Activated CD4-positive, alpha-beta T cell treated with anti-CD3 and anti-CD28 coated beads, Interleukin-2, amount 10 ng/mL, durations not matched to agents 24 days and 14 days (primary cell): ENCODE measurements around the gene STRN3. TPM values are rescaled to one million over a fixed set of nuclear protein-coding genes. Genes with fewer than 3 reads are reported as not detected.
"Not testable (repeated sequence)": the region's sequence is repeated elsewhere in the genome, so short reads cannot be mapped to it uniquely, and the experiment has no call there.

ENCODE experiments used
- DNase-seq: peaks from one replicate; pipeline ENCODE4 v3.0.0; 2022
- H3K27ac Mint-ChIP-seq: one replicate; pipeline ENCODE4 v1.8.0; 2022; ENCODE audit warnings: mild to moderate bottlenecking, mixed read lengths
- H3K27me3 Mint-ChIP-seq: one replicate; pipeline ENCODE4 v1.8.0; 2022; ENCODE audit warnings: mixed read lengths
- H3K36me3 Mint-ChIP-seq: one replicate; pipeline ENCODE4 v1.8.0; 2022; ENCODE audit warnings: low read depth, mild to moderate bottlenecking, mixed read lengths
- H3K4me1 Mint-ChIP-seq: one replicate; pipeline ENCODE4 v1.8.0; 2021; ENCODE audit warnings: mixed read lengths
- H3K4me3 Mint-ChIP-seq: one replicate; pipeline ENCODE4 v1.8.0; 2022; ENCODE audit warnings: mild to moderate bottlenecking, moderate library complexity, mixed read lengths
- H3K9me3 Mint-ChIP-seq: one replicate; pipeline ENCODE4 v1.8.0; 2021; ENCODE audit warnings: mixed read lengths
- intact Hi-C: fragments of 100-400 bp; cut with micrococcal nuclease; formaldehyde crosslinking; loops from one replicate; pipeline ENCODE4 v1.15.1; 2023
- total RNA-seq: library from RNA; stranded (reverse); gene quantifications from 2 replicates; pipeline ENCODE4 v1.2.3, GENCODE V29; 2022

The STRN3 gene
- total RNA-seq, 1 donor from 2014 or later = 27.1 TPM

- H3K27ac Mint-ChIP-seq = no peak overlapping the region
These were observed 110.6 kb downstream of the STRN3 start for GRCh38 chr14:30915596-30915995.

GRCh38 chr14:30914812-30915211 is 111.4 kb downstream of the STRN3 start:
- H3K27me3 Mint-ChIP-seq = no peaks in the 10 kb centered on the region
- H3K27ac Mint-ChIP-seq = no peak overlapping the region
- peaks cover 15% of the 10 kb centered on the region for H3K36me3 Mint-ChIP-seq
- H3K4me3 Mint-ChIP-seq = no peak overlapping the region
- peaks cover 3% of the 10 kb centered on the region for H3K4me1 Mint-ChIP-seq
- intact Hi-C loops = no loop called here
- no peak for DNase-seq
- no peaks in the 10 kb centered on the region for H3K9me3 Mint-ChIP-seq

More at GRCh38 chr14:30915596-30915995, 110.6 kb downstream of the STRN3 start:
- Mint-ChIP-seq H3K4me1 (peaks cover 3% of the 10 kb centered on the region), H3K36me3 (peaks cover 21% of the 10 kb centered on the region), H3K27me3 (no peaks in the 10 kb centered on the region), H3K4me3 (no peak overlapping the region), H3K9me3 (no peaks in the 10 kb centered on the region)
- intact Hi-C loops = no loop called here
- no peak for DNase-seq

GRCh38 chr14:30908826-30909225 is 117.4 kb downstream of the STRN3 start:
- Mint-ChIP-seq H3K36me3 (peaks cover 20% of the 10 kb centered on the region), H3K9me3 (no peaks in the 10 kb centered on the region), H3K4me1 (peaks cover 2% of the 10 kb centered on the region), H3K27ac (no peak overlapping the region), H3K27me3 (no peaks in the 10 kb centered on the region), H3K4me3 (no peak overlapping the region)
- intact Hi-C loops = no loop called here
- no peak for DNase-seq

GRCh38 chr14:30907659-30908057 is 118.5 kb downstream of the STRN3 start:
- Mint-ChIP-seq H3K4me3 (no peak overlapping the region), H3K9me3 (no peaks in the 10 kb centered on the region), H3K27me3 (no peaks in the 10 kb centered on the region), H3K27ac (no peak overlapping the region), H3K36me3 (peaks cover 20% of the 10 kb centered on the region), H3K4me1 (peaks cover 2% of the 10 kb centered on the region)
- no peak for DNase-seq
- intact Hi-C loops = no loop called here

- intact Hi-C loops = loop anchor here (1.0 kb wide), 1 partner anchor 251 kb away; no protein-coding TSS in a partner anchor
- peaks cover 2% of the 10 kb centered on the region for H3K4me1 Mint-ChIP-seq
These were observed 119.2 kb downstream of the STRN3 start for GRCh38 chr14:30906752-30907658.

GRCh38 chr14:30903285-30904124 is 122.7 kb downstream of the STRN3 start:
- no peak for DNase-seq
- Mint-ChIP-seq H3K27me3 (no peaks in the 10 kb centered on the region), H3K4me1 (peaks cover 4% of the 10 kb centered on the region), H3K36me3 (peaks cover 35% of the 10 kb centered on the region), H3K4me3 (no peak overlapping the region), H3K9me3 (peaks cover 3% of the 10 kb centered on the region), H3K27ac (no peak overlapping the region)
- intact Hi-C loops = no loop called here

More at GRCh38 chr14:30906752-30907658, 119.2 kb downstream of the STRN3 start:
- Mint-ChIP-seq H3K36me3 (peaks cover 23% of the 10 kb centered on the region), H3K27me3 (no peaks in the 10 kb centered on the region), H3K4me3 (no peak overlapping the region), H3K27ac (no peak overlapping the region), H3K9me3 (no peaks in the 10 kb centered on the region)
- DNase-seq = no peak

GRCh38 chr14:30897121-30897520 is 129.1 kb downstream of the STRN3 start:
- H3K27me3 Mint-ChIP-seq, DNase-seq, H3K4me3 Mint-ChIP-seq, H3K9me3 Mint-ChIP-seq, H3K4me1 Mint-ChIP-seq, intact Hi-C loops, H3K27ac Mint-ChIP-seq: not testable (repeated sequence)
- H3K36me3 Mint-ChIP-seq = peaks cover 42% of the 10 kb centered on the region

- intact Hi-C loops = no loop called here
- no peak overlapping the region for H3K4me3 Mint-ChIP-seq
- H3K4me1 Mint-ChIP-seq = peaks cover 5% of the 10 kb centered on the region
- no peak overlapping the region for H3K27ac Mint-ChIP-seq
- H3K27me3 Mint-ChIP-seq = no peaks in the 10 kb centered on the region
- DNase-seq = no peak
- peaks cover 3% of the 10 kb centered on the region for H3K9me3 Mint-ChIP-seq
- H3K36me3 Mint-ChIP-seq = peaks cover 38% of the 10 kb centered on the region
These were observed 129.7 kb downstream of the STRN3 start for GRCh38 chr14:30896435-30896834.

GRCh38 chr14:30894923-30895515 is 131.2 kb downstream of the STRN3 start:
- H3K9me3 Mint-ChIP-seq = peaks cover 3% of the 10 kb centered on the region
- H3K36me3 Mint-ChIP-seq = peaks cover 32% of the 10 kb centered on the region
- no peak overlapping the region for H3K27ac Mint-ChIP-seq
- H3K4me3 Mint-ChIP-seq = no peak overlapping the region
- no peaks in the 10 kb centered on the region for H3K27me3 Mint-ChIP-seq
- intact Hi-C loops = no loop called here
- no peak for DNase-seq
- peaks cover 5% of the 10 kb centered on the region for H3K4me1 Mint-ChIP-seq

GRCh38 chr14:30893819-30894218 is 132.4 kb downstream of the STRN3 start:
- H3K4me3 Mint-ChIP-seq = no peak overlapping the region
- no peaks in the 10 kb centered on the region for H3K9me3 Mint-ChIP-seq
- no peak for DNase-seq
- peaks cover 24% of the 10 kb centered on the region for H3K36me3 Mint-ChIP-seq
- intact Hi-C loops = no loop called here
- peaks cover 2% of the 10 kb centered on the region for H3K4me1 Mint-ChIP-seq
- H3K27ac Mint-ChIP-seq = no peak overlapping the region
- no peaks in the 10 kb centered on the region for H3K27me3 Mint-ChIP-seq

- H3K36me3 Mint-ChIP-seq = no peaks in the 10 kb centered on the region
- DNase-seq = no peak
- intact Hi-C loops = no loop called here
- no peak overlapping the region for H3K27ac Mint-ChIP-seq
- H3K4me3 Mint-ChIP-seq = no peak overlapping the region
- H3K27me3 Mint-ChIP-seq = peaks cover 1% of the 10 kb centered on the region
- H3K4me1 Mint-ChIP-seq = no peaks in the 10 kb centered on the region
- no peaks in the 10 kb centered on the region for H3K9me3 Mint-ChIP-seq
These were observed 137.0 kb downstream of the STRN3 start for GRCh38 chr14:30889244-30889594.

- intact Hi-C loops = no loop called here
- no peaks in the 10 kb centered on the region for H3K4me1 Mint-ChIP-seq
- DNase-seq = no peak
- no peaks in the 10 kb centered on the region for H3K9me3 Mint-ChIP-seq
- no peaks in the 10 kb centered on the region for H3K36me3 Mint-ChIP-seq
- peaks cover 1% of the 10 kb centered on the region for H3K27me3 Mint-ChIP-seq
- no peak overlapping the region for H3K27ac Mint-ChIP-seq
- no peak overlapping the region for H3K4me3 Mint-ChIP-seq
These were observed 137.5 kb downstream of the STRN3 start for GRCh38 chr14:30888480-30889243.
